Anterior cingulate cortex (tissue), 58 donors: ENCODE measurements around the gene NID1.
"Not testable (repeated sequence)": the region's sequence is repeated elsewhere in the genome, so short reads cannot be mapped to it uniquely, and the experiment has no call there.

ENCODE experiments used
- DNase-seq, 58 donors: peaks; one replicate each; lab custom pipeline; 2025; lab: John Stamatoyannopoulos, UW

NID1 gene

DNA sequence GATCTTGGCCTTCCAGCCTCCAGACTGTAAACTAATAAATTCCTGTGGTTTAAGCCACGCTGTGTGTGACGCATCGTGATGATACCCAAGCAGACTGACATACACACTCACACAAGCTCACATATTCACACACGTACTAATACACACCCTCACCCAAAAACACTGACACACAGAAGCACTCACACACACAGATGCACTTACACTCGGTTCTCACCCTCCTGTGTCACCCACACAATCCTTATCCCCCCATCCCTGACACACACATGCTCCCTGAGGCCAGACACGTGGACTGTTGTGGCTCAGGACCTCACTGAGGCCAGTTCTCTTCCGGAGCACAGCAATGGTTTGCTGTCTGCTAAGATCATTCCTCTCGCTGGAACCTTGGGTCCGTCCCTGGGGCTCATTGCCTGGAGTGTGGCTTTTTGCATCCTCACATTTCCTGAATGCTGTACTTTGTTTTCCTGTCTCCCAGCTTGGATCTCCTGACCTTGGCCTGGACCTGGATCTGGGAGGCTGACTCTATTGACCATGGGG lies 121.2 kb downstream of the NID1 start:
- no peak for DNase-seq

- DNase-seq, result no peak
These were observed 121.8 kb downstream of the NID1 start for GRCh38 chr1:235942979-235943575.

DNA sequence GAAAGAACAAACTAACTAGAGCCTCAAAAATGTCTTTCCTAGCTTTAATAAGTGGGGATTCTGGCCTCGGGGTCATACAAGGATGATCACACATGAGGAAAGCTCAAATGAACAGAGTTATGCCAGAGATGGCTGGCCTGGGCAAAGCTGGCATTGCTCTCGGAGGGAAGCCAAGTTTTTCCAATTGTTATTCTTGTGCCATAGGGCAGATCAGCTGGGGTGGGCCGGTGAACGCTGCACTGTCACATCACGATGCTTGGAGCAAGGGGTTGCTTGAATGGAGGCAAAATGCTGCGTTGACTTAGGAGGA lies 122.3 kb downstream of the NID1 start:
- DNase-seq, result no peak

- DNase-seq, result no peak
These were observed 122.8 kb downstream of the NID1 start for GRCh38 chr1:235941876-235942624.

DNA sequence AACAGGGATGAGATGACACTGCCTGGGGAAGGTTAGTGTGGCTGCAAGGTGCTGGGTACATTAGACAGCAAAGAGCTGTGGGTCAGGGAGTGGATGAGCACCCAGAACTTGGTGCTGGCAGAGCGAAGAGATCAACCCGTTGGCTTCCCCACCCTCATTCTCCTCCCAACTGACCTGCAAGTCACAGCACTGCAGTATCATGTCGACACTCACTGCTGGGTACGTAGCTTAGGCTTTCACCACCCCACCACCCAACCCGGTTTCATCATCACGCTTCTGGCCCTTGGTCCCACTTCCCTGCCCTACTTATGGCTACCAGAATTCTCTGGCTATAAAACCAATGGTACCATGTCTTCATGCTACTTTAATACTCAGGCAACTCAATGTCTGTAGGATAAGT lies 124.6 kb downstream of the NID1 start:
- no peak for DNase-seq

DNA sequence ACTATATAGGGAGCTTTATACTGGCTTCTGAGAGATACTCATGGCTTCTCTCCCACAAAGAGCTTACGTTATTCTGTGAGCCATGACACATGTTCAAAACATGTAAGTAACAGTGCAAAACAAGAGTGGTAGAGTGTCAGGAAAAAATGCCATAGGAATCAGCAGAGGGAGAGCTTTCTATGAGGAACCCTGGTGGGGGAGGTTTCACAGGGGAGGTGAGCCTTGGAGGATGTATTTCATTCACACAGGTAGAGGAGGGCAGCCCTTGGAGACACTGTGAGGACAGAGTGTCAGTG lies 125.5 kb downstream of the NID1 start:
- no peak for DNase-seq

GRCh38 chr1:235938709-235939479 lies 126.0 kb downstream of the NID1 start:
- DNase-seq, result peak in 1 of 58 donors; percentile 14

- DNase-seq, result no peak
These were observed 127.8 kb downstream of the NID1 start for GRCh38 chr1:235937123-235937522.

DNA sequence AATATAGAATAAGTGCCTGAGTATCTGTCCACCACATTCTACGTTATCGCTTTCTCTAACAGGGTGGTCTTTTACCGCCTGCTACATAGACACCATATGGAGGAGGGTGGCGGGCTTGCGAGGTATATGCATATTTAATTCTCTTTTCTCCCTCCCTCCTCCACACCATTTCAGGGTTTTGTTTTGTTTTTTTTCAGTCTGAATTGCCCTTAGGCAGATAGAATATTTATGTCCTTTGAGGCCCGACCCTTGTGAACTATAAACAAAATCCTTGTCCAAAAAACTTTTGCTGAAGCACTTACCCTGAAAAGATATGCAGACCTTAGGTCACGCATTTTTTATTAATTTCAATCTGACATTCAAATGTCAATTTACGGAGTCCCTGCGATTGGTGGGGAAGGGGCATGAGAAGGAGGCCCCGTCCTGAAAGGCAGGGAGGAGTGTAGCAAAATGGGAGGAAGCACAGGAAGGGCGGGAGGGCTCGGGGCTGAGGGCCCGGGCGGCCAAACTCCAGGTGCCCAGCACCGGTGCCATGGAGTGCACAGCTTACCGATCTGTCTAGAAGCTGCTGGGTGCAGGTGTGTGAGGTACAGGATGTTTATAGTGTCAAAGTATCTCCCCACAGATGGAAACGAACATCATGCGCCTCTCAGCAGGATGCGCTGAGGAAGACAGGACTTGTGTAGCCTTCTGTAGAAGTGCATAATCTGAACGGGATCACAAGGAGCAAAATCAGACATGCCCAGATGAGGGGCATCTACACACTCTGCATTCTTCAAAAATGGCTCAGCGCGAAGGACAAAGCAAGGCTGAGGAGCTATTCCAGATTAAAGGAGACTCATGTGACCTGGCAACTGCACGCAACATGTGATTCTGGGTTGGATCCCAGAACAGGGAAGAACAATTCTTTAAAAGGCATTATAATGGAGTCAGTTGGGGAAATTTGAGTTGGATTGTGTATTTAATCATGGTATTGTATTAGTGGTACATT lies 129.4 kb downstream of the NID1 start:
- DNase-seq, result peak in 1 of 58 donors; percentile 8

GRCh38 chr1:235933766-235934116 lies 131.1 kb downstream of the NID1 start:
- no peak for DNase-seq

- peak in 1 of 58 donors; percentile 21 for DNase-seq
These were observed 131.7 kb downstream of the NID1 start for GRCh38 chr1:235933017-235933765.

DNA sequence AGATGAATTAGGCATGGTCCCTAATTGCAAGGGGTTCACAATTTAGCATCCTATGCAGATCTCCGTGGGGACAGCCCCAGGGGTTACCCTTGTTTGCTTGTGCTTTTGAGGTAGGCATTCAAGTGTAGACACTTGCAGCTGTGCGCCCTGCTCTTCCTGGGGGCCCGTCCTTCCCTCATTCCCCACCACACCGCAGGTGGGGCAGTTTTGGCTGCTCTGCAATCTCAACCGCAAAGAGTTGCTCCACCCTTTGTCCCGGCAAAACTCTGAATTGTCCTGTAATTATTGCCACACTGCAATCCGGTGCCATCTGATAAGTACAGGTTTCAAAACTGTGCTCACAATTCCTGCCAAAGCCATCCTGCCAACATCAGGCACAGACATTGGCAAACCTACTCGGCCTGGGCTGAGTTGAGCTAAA lies 132.8 kb downstream of the NID1 start:
- DNase-seq, result no peak

GRCh38 chr1:235931171-235931738 lies 133.6 kb downstream of the NID1 start:
- DNase-seq, result no peak

- DNase-seq, result no peak
These were observed 134.3 kb downstream of the NID1 start for GRCh38 chr1:235930543-235930942.

DNA sequence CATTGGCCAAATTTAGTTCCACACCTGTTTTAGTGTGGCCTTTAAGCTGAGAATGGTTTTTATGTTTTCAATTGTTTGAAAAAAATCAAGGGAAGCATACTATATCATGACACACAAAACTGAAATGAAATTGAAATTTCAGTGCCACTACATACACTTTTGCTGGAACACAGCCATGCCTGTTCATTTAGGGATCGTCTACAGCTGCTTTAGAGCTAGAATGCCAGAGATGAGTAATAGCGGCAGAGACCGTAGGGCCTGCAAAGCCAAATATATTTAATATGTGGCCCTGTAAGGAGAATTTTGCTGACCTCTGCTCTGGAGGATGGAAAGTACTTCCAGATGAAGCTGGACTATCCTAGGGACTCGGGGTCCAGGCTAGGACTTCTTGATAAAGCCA lies 135.7 kb downstream of the NID1 start:
- no peak for DNase-seq

DNA sequence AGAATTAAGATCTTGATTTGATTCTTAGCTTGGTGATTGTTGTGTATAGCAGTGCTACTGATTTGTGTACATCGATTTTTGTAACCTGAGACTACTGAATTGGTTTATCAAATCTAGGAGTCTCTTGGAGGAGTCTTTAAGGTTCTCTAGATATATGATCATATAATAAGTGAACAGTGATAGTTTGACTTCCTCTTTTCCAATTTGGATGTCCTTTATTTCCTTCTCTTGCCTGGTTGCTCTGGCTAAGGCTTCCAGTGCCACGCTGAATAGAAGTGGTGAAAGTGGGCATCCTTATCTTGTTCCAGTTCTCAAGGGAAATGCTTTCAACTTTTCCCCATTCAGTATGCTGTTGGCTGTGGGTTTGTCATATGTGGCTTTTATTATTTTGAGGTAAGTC lies 136.7 kb downstream of the NID1 start:
- no peak for DNase-seq

GRCh38 chr1:235927551-235927950 lies 137.3 kb downstream of the NID1 start:
- not testable (repeated sequence) for DNase-seq
